HCT116 (cell line): ENCODE data around the gene RBMS1. TPM values are rescaled to one million over a fixed set of nuclear protein-coding genes. Genes with fewer than 3 reads are reported as not detected.

Source experiments
- ATAC-seq: fragments of 200-7000 bp; cut with Tn5 transposase; 2 replicates; pipeline ENCODE4 v1.9.1; 2020; ENCODE audit warnings: mild to moderate bottlenecking, moderate library complexity
- BruUV-seq: library from RNA; stranded (reverse); fragments of 400-500 nt; replicated peaks from 2 replicates; lab custom pipeline; 2021; lab: Mats Ljungman, UMichigan
- CTCF ChIA-PET: fragments of 300-600 bp; sonication (Branson Sonifier 250); formaldehyde crosslinking; loops from one replicate; lab custom pipeline; 2021; ENCODE audit warnings: antibody characterized with exemption; lab: Charles Lee
- POLR2A ChIA-PET: fragments of 300-600, 350-600 bp; sonication (Branson Sonifier 250); formaldehyde crosslinking; loops from one replicate; lab custom pipeline; 2021; ENCODE audit warnings: antibody characterized with exemption; lab: Charles Lee
- RAD21 ChIA-PET, 2 experiments: fragments of 300-600 bp; sonication (Branson Sonifier 250); formaldehyde crosslinking; loops; one replicate each; lab custom pipeline; 2023; ENCODE audit warnings: low total read pairs in 2 of 2; ENCODE audit not compliant: uncharacterized antibody in 2 of 2, unreplicated experiment in 2 of 2, low non-redundant PET in 1 of 2; lab: Charles Lee
- DNase-seq: peaks from one replicate; pipeline ENCODE4 v3.0.0-alpha.2; 2010; ENCODE audit warnings: low read depth, low spot score
- H2AFZ ChIP-seq: fragments of 200-600 bp; shearing (Covaris generic), sonication (generic); 2 replicates; pipeline ENCODE4 v1.6.1; 2017; ENCODE audit warnings: low read depth, mixed run types, mixed read lengths, antibody characterized with exemption, low read length; ENCODE audit not compliant: poor library complexity, severe bottlenecking
- H3K27ac ChIP-seq: 2 replicates; pipeline ENCODE4 v1.5.1; 2012; ENCODE audit warnings: low read depth, low read length
- H3K27me3 ChIP-seq: fragments of 200-600 bp; sonication (generic); 2 replicates; pipeline ENCODE4 v1.6.1; 2016; ENCODE audit warnings: mixed run types, low read length, mixed read lengths; ENCODE audit not compliant: insufficient read depth
- H3K36me3 ChIP-seq, 2 experiments: fragments of 200-500 bp in 1 of 2; fragments of 200-600 bp in 1 of 2; sonication (Bioruptor generic) in 1 of 2; sonication (generic) in 1 of 2; 2 replicates each; pipeline versions ENCODE4 v1.5.1 to v1.6.1; 2014 to 2016; ENCODE audit warnings: low read length in 2 of 2, inconsistent platforms in 1 of 2, mixed read lengths in 1 of 2, mixed run types in 1 of 2; ENCODE audit not compliant: insufficient read depth in 2 of 2, control insufficient read depth in 1 of 2
- H3K4me1 ChIP-seq, 2 experiments: fragments of 200-600 bp in 1 of 2; sonication (generic) in 1 of 2; 2 replicates each; pipeline versions ENCODE4 v1.5.1 to v1.6.1; 2012 to 2017; ENCODE audit warnings: low read length in 2 of 2, inconsistent platforms in 1 of 2, mild to moderate bottlenecking in 1 of 2, mixed read lengths in 1 of 2, mixed run types in 1 of 2, moderate library complexity in 1 of 2; ENCODE audit not compliant: insufficient read depth in 2 of 2, control insufficient read depth in 1 of 2
- H3K4me2 ChIP-seq: fragments of 200-600 bp; sonication (generic); 2 replicates; pipeline ENCODE4 v1.6.1; 2017; ENCODE audit warnings: mixed run types, low read length, mixed read lengths
- H3K4me3 ChIP-seq, 2 experiments: fragments of 200-600 bp in 1 of 2; sonication (generic) in 1 of 2; replicated peaks in 1 of 2; 2 replicates each; pipeline ENCODE4 v1.5.1; 2011 to 2016; ENCODE audit warnings: low read length in 2 of 2, control low read depth in 1 of 2, low read depth in 1 of 2, mild to moderate bottlenecking in 1 of 2, mixed read lengths in 1 of 2, mixed run types in 1 of 2
- H3K79me2 ChIP-seq: fragments of 200-600 bp; sonication (generic); 2 replicates; pipeline ENCODE4 v1.6.1; 2017; ENCODE audit warnings: mild to moderate bottlenecking, mixed run types, low read length, moderate library complexity, mixed read lengths; ENCODE audit not compliant: insufficient read depth
- H3K9ac ChIP-seq: fragments of 200-600 bp; sonication (generic); 2 replicates; pipeline ENCODE4 v1.6.1; 2016; ENCODE audit warnings: low read length, mixed read lengths
- H3K9me2 ChIP-seq: fragments of 200-600 bp; sonication (generic), shearing (Covaris generic); 2 replicates; pipeline ENCODE4 v1.6.1; 2017; ENCODE audit warnings: mixed run types, mild to moderate bottlenecking, moderate library complexity; ENCODE audit not compliant: insufficient read depth
- H3K9me3 ChIP-seq, 2 experiments: fragments of 200-500 bp in 1 of 2; fragments of 200-600 bp in 1 of 2; sonication (Bioruptor generic) in 1 of 2; sonication (generic) in 1 of 2; 2 replicates each; pipeline ENCODE4 v1.6.1; 2014 to 2017; ENCODE audit warnings: low read length in 2 of 2, mixed read lengths in 2 of 2, inconsistent platforms in 1 of 2, low read depth in 1 of 2, mild to moderate bottlenecking in 1 of 2, mixed run types in 1 of 2, moderate library complexity in 1 of 2; ENCODE audit not compliant: control insufficient read depth in 1 of 2, insufficient read depth in 1 of 2
- H4K20me1 ChIP-seq: fragments of 200-600 bp; sonication (generic), shearing (Covaris generic); 2 replicates; pipeline ENCODE4 v1.6.1; 2017; ENCODE audit warnings: mixed run types, mild to moderate bottlenecking, moderate library complexity; ENCODE audit not compliant: insufficient read depth
- CEBPB ChIP-seq: IDR thresholded peaks from 2 replicates; pipeline ENCODE4 v1.6.1; 2012; ENCODE audit warnings: low read depth
- CTCF ChIP-seq, 3 experiments: fragments of 200-600 bp in 1 of 3; sonication (generic) in 1 of 3; IDR thresholded peaks in 2 of 3; conservative IDR thresholded peaks in 1 of 3; 2 replicates each; pipeline ENCODE4 v1.5.1; 2012 to 2017; ENCODE audit warnings: low read depth in 2 of 3, low read length in 2 of 3, antibody characterized with exemption in 1 of 3, borderline replicate concordance in 1 of 3, control low read depth in 1 of 3, mild to moderate bottlenecking in 1 of 3, mixed read lengths in 1 of 3, mixed run types in 1 of 3, moderate library complexity in 1 of 3; ENCODE audit not compliant: insufficient read depth in 1 of 3
- ELF1 ChIP-seq: IDR thresholded peaks from 2 replicates; pipeline ENCODE4 v1.6.1; 2012; ENCODE audit warnings: low read depth, borderline replicate concordance
- JUND ChIP-seq: IDR thresholded peaks from 2 replicates; pipeline ENCODE4 v1.6.1; 2012
- POLR2A ChIP-seq: IDR thresholded peaks from 2 replicates; pipeline ENCODE4 v1.7.0; 2011; ENCODE audit warnings: borderline replicate concordance; ENCODE audit not compliant: insufficient read depth, insufficient read length; ENCODE audit errors: extremely low read depth
- POLR2AphosphoS5 ChIP-seq: IDR thresholded peaks from 2 replicates; pipeline ENCODE4 v1.6.1; 2011; ENCODE audit warnings: mild to moderate bottlenecking, low read depth, low read length, moderate library complexity
- RAD21 ChIP-seq: IDR thresholded peaks from 2 replicates; pipeline ENCODE4 v1.6.1; 2012; ENCODE audit warnings: low read depth, mild to moderate bottlenecking
- SRF ChIP-seq: IDR thresholded peaks from 2 replicates; pipeline ENCODE4 v1.6.1; 2012; ENCODE audit warnings: low read depth
- ZFX ChIP-seq: fragments of 450-650 bp; IDR thresholded peaks from 2 replicates; pipeline ENCODE4 v1.6.1; 2017
- ZNF274 ChIP-seq: fragments of 200-500 bp; sonication (Bioruptor generic); IDR thresholded peaks from 2 replicates; pipeline ENCODE4 v1.6.1; 2014; ENCODE audit warnings: mild to moderate bottlenecking, low read depth, low read length, inconsistent platforms
- intact Hi-C: fragments of 100-400 bp; cut with micrococcal nuclease; formaldehyde crosslinking; loops from 2 replicates; pipeline ENCODE4 v1.10.0; 2022
- total RNA-seq: library from RNA; stranded (reverse); gene quantifications from one replicate; pipeline ENCODE4 v1.2.1, GENCODE V29; 2021; ENCODE audit not compliant: unreplicated experiment

RBMS1 gene
- total RNA-seq, 1 experiment from 2014 or later, result 17.6 TPM

GRCh38 chr2:160460333-160460731, 33.3 kb downstream of the RBMS1 start (continued):
- TF ChIP-seq ELF1 (no peak), CTCF (IDR thresholded peaks at IDR 0.05 in 2 of 3, conservative IDR thresholded peaks at IDR 0.05 in 1 of 3; ENCODE audit: borderline replicate concordance in 1 of 3, insufficient read depth in 1 of 3, low read depth in 2 of 3, low read length in 2 of 3) (no peak), ZFX (no peak), ZNF274 (no peak), RAD21 (no peak)

GRCh38 chr2:160459538-160460332, 33.9 kb downstream of the RBMS1 start:
- intact Hi-C loops, result no loop called here
- CTCF ChIA-PET, result no interaction called here
- TF ChIP-seq CEBPB (no peak), ELF1 (no peak), JUND (no peak), POLR2A (no peak), ZFX (no peak), SRF (no peak), POLR2AphosphoS5 (no peak)
- TF ChIP-seq, all 23 proteins: peak for 0
- H3K4me3 ChIP-seq, result no peak overlapping the region
- DNase-seq (no peak), ATAC-seq (no peak)
- H4K20me1 ChIP-seq, result no peaks in the 10 kb centered on the region
- H3K27me3 ChIP-seq, result no peaks in the 10 kb centered on the region
- no peak overlapping the region for H3K4me2 ChIP-seq
- H3K27ac ChIP-seq, result no peak overlapping the region
- no peaks in the 10 kb centered on the region for H3K36me3 ChIP-seq
- no peaks in the 10 kb centered on the region for H3K79me2 ChIP-seq
- no peaks in the 10 kb centered on the region for H3K4me1 ChIP-seq
- no peak overlapping the region for H2AFZ ChIP-seq
- no peak overlapping the region for H3K9ac ChIP-seq
- POLR2A ChIA-PET, result no interaction called here
- RAD21 ChIA-PET, result no interaction called here
- no peaks in the 10 kb centered on the region for H3K9me2 ChIP-seq
- H3K9me3 ChIP-seq, result no peaks in the 10 kb centered on the region
- BruUV-seq, result no TSS peak
